ENCODE measurements around the gene RPS6KB2. TPM values are rescaled to one million over a fixed set of nuclear protein-coding genes. Genes with fewer than 3 reads are reported as not detected.

RPS6KB2 gene
- total and polyA plus RNA-seq, 10 of the 15 experiments (the other 5 are each of a cell fraction or from before 2014, with no cell fraction given): 0.39 to 101 (median 58.4) TPM

DNA sequence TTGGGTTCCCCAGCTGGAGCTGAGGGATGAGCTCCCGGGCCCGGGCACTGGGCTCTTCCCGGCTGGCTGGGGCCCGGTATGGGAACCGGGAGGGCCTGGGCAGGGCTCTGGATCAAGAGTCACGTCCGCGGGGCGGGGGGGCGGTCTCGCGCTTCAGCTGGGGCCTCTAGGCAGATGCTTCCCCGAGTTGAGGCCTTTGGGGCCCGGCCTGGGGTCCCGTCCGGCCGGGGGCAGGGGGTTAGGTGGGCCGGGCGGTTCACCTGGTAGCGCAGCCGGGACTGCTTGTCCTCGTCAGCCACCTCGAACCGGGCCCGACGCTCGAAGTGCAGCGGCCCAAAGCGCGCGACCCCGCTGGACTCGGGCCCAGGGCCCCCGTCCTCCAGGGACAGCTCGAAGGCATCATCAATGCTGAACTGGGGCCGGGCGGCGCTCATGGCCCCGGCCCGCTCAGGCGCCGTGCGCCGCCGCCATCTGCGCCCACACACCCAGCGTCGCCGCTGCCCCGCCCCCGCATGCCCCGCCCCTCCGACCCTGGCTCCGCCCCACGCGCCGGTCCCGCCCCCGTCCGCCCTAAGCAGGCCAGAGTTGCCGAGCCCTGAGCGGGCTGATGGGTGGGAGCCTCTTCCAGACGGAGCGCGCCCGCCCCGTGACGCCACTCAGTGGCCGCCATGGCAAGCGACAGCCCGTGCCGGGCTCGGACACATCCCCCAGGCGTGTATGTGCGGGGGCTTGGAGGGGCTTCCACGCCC, 40.6 kb downstream of the RPS6KB2 start, which contains the start of gene TMEM134 (continued):
- TF ChIP-seq, protein P1, sequence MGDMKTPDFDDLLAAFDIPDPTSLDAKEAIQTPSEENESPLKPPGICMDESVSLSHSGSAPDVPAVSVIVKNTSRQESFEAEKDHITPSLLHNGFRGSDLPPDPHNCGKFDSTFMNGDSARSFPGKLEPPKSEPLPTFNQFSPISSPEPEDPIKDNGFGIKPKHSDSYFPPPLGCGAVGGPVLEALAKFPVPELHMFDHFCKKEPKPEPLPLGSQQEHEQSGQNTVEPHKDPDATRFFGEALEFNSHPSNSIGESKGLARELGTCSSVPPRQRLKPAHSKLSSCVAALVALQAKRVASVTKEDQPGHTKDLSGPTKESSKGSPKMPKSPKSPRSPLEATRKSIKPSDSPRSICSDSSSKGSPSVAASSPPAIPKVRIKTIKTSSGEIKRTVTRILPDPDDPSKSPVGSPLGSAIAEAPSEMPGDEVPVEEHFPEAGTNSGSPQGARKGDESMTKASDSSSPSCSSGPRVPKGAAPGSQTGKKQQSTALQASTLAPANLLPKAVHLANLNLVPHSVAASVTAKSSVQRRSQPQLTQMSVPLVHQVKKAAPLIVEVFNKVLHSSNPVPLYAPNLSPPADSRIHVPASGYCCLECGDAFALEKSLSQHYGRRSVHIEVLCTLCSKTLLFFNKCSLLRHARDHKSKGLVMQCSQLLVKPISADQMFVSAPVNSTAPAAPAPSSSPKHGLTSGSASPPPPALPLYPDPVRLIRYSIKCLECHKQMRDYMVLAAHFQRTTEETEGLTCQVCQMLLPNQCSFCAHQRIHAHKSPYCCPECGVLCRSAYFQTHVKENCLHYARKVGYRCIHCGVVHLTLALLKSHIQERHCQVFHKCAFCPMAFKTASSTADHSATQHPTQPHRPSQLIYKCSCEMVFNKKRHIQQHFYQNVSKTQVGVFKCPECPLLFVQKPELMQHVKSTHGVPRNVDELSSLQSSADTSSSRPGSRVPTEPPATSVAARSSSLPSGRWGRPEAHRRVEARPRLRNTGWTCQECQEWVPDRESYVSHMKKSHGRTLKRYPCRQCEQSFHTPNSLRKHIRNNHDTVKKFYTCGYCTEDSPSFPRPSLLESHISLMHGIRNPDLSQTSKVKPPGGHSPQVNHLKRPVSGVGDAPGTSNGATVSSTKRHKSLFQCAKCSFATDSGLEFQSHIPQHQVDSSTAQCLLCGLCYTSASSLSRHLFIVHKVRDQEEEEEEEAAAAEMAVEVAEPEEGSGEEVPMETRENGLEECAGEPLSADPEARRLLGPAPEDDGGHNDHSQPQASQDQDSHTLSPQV (IDR thresholded peaks at IDR 0.05): no peak
- 0 out of 2 replicates have a peak, but pooled peaks have one; percentile 42 for TF ChIP-seq TCF3 (IDR thresholded peaks at IDR 0.05; ENCODE audit: borderline replicate concordance, insufficient read depth, low read depth, low read length)
- TF ChIP-seq STAT1 (conservative IDR thresholded peaks at IDR 0.05): no peak
- TF ChIP-seq JUNB (IDR thresholded peaks at IDR 0.05): no peak
- peak; percentile 31; the same call in 1 of the 2 replicates for TF ChIP-seq BACH1 (IDR thresholded peaks at IDR 0.05; ENCODE audit: borderline replicate concordance)
- TF ChIP-seq ZNF274 (IDR thresholded peaks at IDR 0.05; ENCODE audit: insufficient read depth, insufficient read length): no peak
- no peak for TF ChIP-seq CHD1 (IDR thresholded peaks at IDR 0.05; ENCODE audit: low read depth, low read length)
- no peak for TF ChIP-seq KLF5 (IDR thresholded peaks at IDR 0.05; ENCODE audit: partially characterized antibody)
- no peak for TF ChIP-seq ESRRA (IDR thresholded peaks at IDR 0.05; ENCODE audit: low read length)
- 0 out of 2 replicates have a peak, but pooled peaks have one; percentile 36 for TF ChIP-seq MEF2A (IDR thresholded peaks at IDR 0.05; ENCODE audit: insufficient read depth, low read depth, low read length)
- TF ChIP-seq NFYB (IDR thresholded peaks at IDR 0.05; ENCODE audit: insufficient read depth, low read depth, low read length): no peak
- TF ChIP-seq, protein P2, sequence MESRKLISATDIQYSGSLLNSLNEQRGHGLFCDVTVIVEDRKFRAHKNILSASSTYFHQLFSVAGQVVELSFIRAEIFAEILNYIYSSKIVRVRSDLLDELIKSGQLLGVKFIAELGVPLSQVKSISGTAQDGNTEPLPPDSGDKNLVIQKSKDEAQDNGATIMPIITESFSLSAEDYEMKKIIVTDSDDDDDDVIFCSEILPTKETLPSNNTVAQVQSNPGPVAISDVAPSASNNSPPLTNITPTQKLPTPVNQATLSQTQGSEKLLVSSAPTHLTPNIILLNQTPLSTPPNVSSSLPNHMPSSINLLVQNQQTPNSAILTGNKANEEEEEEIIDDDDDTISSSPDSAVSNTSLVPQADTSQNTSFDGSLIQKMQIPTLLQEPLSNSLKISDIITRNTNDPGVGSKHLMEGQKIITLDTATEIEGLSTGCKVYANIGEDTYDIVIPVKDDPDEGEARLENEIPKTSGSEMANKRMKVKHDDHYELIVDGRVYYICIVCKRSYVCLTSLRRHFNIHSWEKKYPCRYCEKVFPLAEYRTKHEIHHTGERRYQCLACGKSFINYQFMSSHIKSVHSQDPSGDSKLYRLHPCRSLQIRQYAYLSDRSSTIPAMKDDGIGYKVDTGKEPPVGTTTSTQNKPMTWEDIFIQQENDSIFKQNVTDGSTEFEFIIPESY (IDR thresholded peaks at IDR 0.05): no peak
- TF ChIP-seq, protein P3, sequence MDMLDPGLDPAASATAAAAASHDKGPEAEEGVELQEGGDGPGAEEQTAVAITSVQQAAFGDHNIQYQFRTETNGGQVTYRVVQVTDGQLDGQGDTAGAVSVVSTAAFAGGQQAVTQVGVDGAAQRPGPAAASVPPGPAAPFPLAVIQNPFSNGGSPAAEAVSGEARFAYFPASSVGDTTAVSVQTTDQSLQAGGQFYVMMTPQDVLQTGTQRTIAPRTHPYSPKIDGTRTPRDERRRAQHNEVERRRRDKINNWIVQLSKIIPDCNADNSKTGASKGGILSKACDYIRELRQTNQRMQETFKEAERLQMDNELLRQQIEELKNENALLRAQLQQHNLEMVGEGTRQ (IDR thresholded peaks at IDR 0.05; ENCODE audit: borderline replicate concordance, low read depth, low read length): no peak
- no peak for TF ChIP-seq PAX8 (IDR thresholded peaks at IDR 0.05)
- TF ChIP-seq, protein P4, sequence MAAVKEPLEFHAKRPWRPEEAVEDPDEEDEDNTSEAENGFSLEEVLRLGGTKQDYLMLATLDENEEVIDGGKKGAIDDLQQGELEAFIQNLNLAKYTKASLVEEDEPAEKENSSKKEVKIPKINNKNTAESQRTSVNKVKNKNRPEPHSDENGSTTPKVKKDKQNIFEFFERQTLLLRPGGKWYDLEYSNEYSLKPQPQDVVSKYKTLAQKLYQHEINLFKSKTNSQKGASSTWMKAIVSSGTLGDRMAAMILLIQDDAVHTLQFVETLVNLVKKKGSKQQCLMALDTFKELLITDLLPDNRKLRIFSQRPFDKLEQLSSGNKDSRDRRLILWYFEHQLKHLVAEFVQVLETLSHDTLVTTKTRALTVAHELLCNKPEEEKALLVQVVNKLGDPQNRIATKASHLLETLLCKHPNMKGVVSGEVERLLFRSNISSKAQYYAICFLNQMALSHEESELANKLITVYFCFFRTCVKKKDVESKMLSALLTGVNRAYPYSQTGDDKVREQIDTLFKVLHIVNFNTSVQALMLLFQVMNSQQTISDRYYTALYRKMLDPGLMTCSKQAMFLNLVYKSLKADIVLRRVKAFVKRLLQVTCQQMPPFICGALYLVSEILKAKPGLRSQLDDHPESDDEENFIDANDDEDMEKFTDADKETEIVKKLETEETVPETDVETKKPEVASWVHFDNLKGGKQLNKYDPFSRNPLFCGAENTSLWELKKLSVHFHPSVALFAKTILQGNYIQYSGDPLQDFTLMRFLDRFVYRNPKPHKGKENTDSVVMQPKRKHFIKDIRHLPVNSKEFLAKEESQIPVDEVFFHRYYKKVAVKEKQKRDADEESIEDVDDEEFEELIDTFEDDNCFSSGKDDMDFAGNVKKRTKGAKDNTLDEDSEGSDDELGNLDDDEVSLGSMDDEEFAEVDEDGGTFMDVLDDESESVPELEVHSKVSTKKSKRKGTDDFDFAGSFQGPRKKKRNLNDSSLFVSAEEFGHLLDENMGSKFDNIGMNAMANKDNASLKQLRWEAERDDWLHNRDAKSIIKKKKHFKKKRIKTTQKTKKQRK (IDR thresholded peaks at IDR 0.05; ENCODE audit: low read depth, low read length): no peak
- TF ChIP-seq GATAD2B (conservative IDR thresholded peaks at IDR 0.05; ENCODE audit: low read depth): 0 out of 2 replicates have a peak, but pooled peaks have one; percentile 83
- no peak for TF ChIP-seq STAT3 (IDR thresholded peaks at IDR 0.05; ENCODE audit: low read depth, low read length)
- TF ChIP-seq NRF1 (conservative IDR thresholded peaks at IDR 0.05; ENCODE audit: low read depth, low read length): peak; percentile 6; the same call in 1 of the 2 replicates
- TF ChIP-seq CREB1 (IDR thresholded peaks at IDR 0.05; ENCODE audit: low read depth): peak; percentile 82
- TF ChIP-seq GABPA (IDR thresholded peaks at IDR 0.05; ENCODE audit: low read depth): no peak
- TF ChIP-seq YBX1 (IDR thresholded peaks at IDR 0.05): no peak
